Neural cell (in vitro differentiated cells): Measurements from ENCODE around the gene AGBL4. TPM values are rescaled to one million over a fixed set of nuclear protein-coding genes. Genes with fewer than 3 reads are reported as not detected.

Source experiments
- H2AFZ ChIP-seq: fragments of 200-600, 300-800 bp; sonication (generic), shearing (Covaris generic); 2 replicates; pipeline ENCODE4 v1.6.0; 2014; ENCODE audit warnings: low read depth, mild to moderate bottlenecking, antibody characterized with exemption, low read length, moderate library complexity
- H3F3A ChIP-seq: fragments of 200-600 bp; shearing (Covaris generic); 2 replicates; pipeline ENCODE4 v1.6.1; 2016; ENCODE audit warnings: mild to moderate bottlenecking, moderate library complexity, mixed read lengths, antibody characterized with exemption, low read length; ENCODE audit not compliant: insufficient read depth, poor library complexity, severe bottlenecking
- H3K27ac ChIP-seq: fragments of 200-600, 300-800 bp; sonication (generic), shearing (Covaris generic); 2 replicates; pipeline ENCODE4 v1.5.1; 2014; ENCODE audit warnings: mild to moderate bottlenecking, low read length, moderate library complexity
- H3K27me3 ChIP-seq: fragments of 300-800, 200-600 bp; sonication (generic), shearing (Covaris generic); 2 replicates; pipeline ENCODE4 v1.6.0; 2014; ENCODE audit warnings: mild to moderate bottlenecking, low read depth, low read length, moderate library complexity; ENCODE audit not compliant: insufficient read depth
- H3K36me3 ChIP-seq: fragments of 300-800, 200-600 bp; sonication (generic), shearing (Covaris generic); 2 replicates; pipeline ENCODE4 v1.5.1; 2014; ENCODE audit warnings: mild to moderate bottlenecking, antibody characterized with exemption, low read length, moderate library complexity; ENCODE audit not compliant: insufficient read depth
- H3K4me2 ChIP-seq: fragments of 300-800, 200-600 bp; sonication (generic), shearing (Covaris generic); 2 replicates; pipeline ENCODE4 v1.6.0; 2014; ENCODE audit warnings: mild to moderate bottlenecking, low read length
- H3K4me3 ChIP-seq: fragments of 300-800, 200-600 bp; sonication (generic), shearing (Covaris generic); 2 replicates; pipeline ENCODE4 v1.5.1; 2014; ENCODE audit warnings: mild to moderate bottlenecking, low read length, moderate library complexity
- H3K79me2 ChIP-seq: fragments of 200-600 bp; shearing (Covaris generic); replicated peaks from 2 replicates; pipeline ENCODE4 v1.6.0; 2014; ENCODE audit warnings: mild to moderate bottlenecking, low read length, moderate library complexity; ENCODE audit not compliant: insufficient read depth
- H3K9ac ChIP-seq: fragments of 300-800, 200-600 bp; sonication (generic), shearing (Covaris generic); 2 replicates; pipeline ENCODE4 v1.6.1; 2016; ENCODE audit warnings: mild to moderate bottlenecking, low read length, mixed read lengths
- H3K9me2 ChIP-seq: fragments of 200-600 bp; shearing (Covaris generic); 2 replicates; pipeline ENCODE4 v1.6.1; 2016; ENCODE audit warnings: mild to moderate bottlenecking, low read length, mixed read lengths; ENCODE audit not compliant: insufficient read depth
- H3K9me3 ChIP-seq: fragments of 200-600, 300-800 bp; sonication (generic), shearing (Covaris generic); 2 replicates; pipeline ENCODE4 v1.6.1; 2016; ENCODE audit warnings: mild to moderate bottlenecking, mixed run types, low read length, moderate library complexity, mixed read lengths
- H4K20me1 ChIP-seq: fragments of 200-600 bp; shearing (Covaris generic); 2 replicates; pipeline ENCODE4 v1.6.1; 2016; ENCODE audit warnings: mild to moderate bottlenecking, mixed run types; ENCODE audit not compliant: insufficient read depth
- EP300 ChIP-seq: fragments of 450-650 bp; conservative IDR thresholded peaks from 2 replicates; pipeline ENCODE4 v1.6.1; 2014; ENCODE audit warnings: antibody characterized with exemption, mild to moderate bottlenecking, moderate library complexity; ENCODE audit not compliant: poor library complexity, severe bottlenecking
- EZH2 ChIP-seq: fragments of 200-600, 300-800 bp; shearing (Covaris generic), sonication (generic); IDR thresholded peaks from 2 replicates; pipeline ENCODE4 v1.6.1; 2014; ENCODE audit warnings: antibody characterized with exemption, low read length, borderline replicate concordance, mild to moderate bottlenecking; ENCODE audit not compliant: insufficient read depth, poor library complexity, severe bottlenecking
- MXI1 ChIP-seq: fragments of 450-650 bp; conservative IDR thresholded peaks from 2 replicates; pipeline ENCODE4 v1.6.1; 2014; ENCODE audit warnings: antibody characterized with exemption, mild to moderate bottlenecking; ENCODE audit not compliant: poor library complexity, severe bottlenecking
- POLR2AphosphoS5 ChIP-seq: IDR thresholded peaks from 2 replicates; pipeline ENCODE4 v1.6.1; 2012
- RAD21 ChIP-seq: fragments of 450-650 bp; conservative IDR thresholded peaks from 2 replicates; pipeline ENCODE4 v1.6.1; 2014; ENCODE audit warnings: antibody characterized with exemption, mild to moderate bottlenecking, moderate library complexity
- SMC3 ChIP-seq: fragments of 450-650 bp; conservative IDR thresholded peaks from 2 replicates; pipeline ENCODE4 v1.6.1; 2014; ENCODE audit warnings: antibody characterized with exemption, mild to moderate bottlenecking, moderate library complexity; ENCODE audit not compliant: poor library complexity
- TAF1 ChIP-seq: IDR thresholded peaks from 2 replicates; pipeline ENCODE4 v1.6.1; 2012; ENCODE audit warnings: low read depth
- polyA plus RNA-seq: library from polyadenylated mRNA; depleted of rRNA; stranded (reverse); fragments of >200 nt; gene quantifications from 2 replicates; pipeline ENCODE4 v1.2.3, GENCODE V29; 2014
- TF ChIP-seq, protein P1 (sequence below): IDR thresholded peaks from 2 replicates; pipeline ENCODE4 v1.6.1; 2012; ENCODE audit warnings: borderline replicate concordance
- TF ChIP-seq, protein P2 (sequence below): fragments of 450-650 bp; IDR thresholded peaks from 2 replicates; pipeline ENCODE4 v1.5.1; 2014; ENCODE audit warnings: antibody characterized with exemption, mild to moderate bottlenecking, moderate library complexity; ENCODE audit not compliant: poor library complexity, severe bottlenecking

The AGBL4 gene
- polyA plus RNA-seq, 1 donor from 2014 or later: 1.3 TPM

DNA sequence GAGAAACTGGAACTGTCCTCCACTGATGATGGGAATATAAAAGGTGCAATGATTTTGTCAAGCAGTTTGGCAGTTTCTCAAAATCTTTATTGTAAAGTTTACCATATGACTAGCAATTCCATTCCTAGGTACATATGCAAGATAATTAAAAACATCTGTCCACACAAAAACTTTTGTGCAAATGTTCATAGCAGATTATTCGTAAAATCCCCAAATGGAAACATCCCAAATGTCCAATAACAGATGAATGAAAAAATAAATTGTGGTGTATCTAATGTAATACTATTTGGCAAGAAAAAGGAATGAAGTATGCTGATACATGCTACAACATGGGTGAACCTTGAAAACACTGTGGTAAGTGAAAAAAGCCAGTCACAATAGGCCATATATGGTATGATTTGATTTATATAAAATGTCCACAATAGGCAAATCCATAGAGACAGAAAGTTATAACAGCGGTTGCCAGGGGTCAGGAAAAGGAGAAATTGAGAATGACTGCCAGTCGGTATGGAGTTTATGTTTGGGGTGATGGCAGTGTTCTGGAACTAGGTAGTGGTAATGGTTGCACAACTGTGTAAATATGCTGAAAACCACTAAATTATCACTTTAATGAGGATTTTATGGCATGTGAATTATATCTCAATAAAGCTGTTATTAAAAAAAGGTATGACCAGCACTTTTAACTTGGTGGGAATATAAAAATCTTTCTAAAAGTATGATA is 1165.4 kb downstream of the AGBL4 start:
- TF ChIP-seq SMC3: no peak
- TF ChIP-seq, protein P1, sequence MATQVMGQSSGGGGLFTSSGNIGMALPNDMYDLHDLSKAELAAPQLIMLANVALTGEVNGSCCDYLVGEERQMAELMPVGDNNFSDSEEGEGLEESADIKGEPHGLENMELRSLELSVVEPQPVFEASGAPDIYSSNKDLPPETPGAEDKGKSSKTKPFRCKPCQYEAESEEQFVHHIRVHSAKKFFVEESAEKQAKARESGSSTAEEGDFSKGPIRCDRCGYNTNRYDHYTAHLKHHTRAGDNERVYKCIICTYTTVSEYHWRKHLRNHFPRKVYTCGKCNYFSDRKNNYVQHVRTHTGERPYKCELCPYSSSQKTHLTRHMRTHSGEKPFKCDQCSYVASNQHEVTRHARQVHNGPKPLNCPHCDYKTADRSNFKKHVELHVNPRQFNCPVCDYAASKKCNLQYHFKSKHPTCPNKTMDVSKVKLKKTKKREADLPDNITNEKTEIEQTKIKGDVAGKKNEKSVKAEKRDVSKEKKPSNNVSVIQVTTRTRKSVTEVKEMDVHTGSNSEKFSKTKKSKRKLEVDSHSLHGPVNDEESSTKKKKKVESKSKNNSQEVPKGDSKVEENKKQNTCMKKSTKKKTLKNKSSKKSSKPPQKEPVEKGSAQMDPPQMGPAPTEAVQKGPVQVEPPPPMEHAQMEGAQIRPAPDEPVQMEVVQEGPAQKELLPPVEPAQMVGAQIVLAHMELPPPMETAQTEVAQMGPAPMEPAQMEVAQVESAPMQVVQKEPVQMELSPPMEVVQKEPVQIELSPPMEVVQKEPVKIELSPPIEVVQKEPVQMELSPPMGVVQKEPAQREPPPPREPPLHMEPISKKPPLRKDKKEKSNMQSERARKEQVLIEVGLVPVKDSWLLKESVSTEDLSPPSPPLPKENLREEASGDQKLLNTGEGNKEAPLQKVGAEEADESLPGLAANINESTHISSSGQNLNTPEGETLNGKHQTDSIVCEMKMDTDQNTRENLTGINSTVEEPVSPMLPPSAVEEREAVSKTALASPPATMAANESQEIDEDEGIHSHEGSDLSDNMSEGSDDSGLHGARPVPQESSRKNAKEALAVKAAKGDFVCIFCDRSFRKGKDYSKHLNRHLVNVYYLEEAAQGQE: no peak
- no peak for TF ChIP-seq RAD21
- no peak for TF ChIP-seq MXI1
- TF ChIP-seq EZH2: no peak
- TF ChIP-seq, protein P2, sequence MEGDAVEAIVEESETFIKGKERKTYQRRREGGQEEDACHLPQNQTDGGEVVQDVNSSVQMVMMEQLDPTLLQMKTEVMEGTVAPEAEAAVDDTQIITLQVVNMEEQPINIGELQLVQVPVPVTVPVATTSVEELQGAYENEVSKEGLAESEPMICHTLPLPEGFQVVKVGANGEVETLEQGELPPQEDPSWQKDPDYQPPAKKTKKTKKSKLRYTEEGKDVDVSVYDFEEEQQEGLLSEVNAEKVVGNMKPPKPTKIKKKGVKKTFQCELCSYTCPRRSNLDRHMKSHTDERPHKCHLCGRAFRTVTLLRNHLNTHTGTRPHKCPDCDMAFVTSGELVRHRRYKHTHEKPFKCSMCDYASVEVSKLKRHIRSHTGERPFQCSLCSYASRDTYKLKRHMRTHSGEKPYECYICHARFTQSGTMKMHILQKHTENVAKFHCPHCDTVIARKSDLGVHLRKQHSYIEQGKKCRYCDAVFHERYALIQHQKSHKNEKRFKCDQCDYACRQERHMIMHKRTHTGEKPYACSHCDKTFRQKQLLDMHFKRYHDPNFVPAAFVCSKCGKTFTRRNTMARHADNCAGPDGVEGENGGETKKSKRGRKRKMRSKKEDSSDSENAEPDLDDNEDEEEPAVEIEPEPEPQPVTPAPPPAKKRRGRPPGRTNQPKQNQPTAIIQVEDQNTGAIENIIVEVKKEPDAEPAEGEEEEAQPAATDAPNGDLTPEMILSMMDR: no peak
- no peak for TF ChIP-seq EP300
- TF ChIP-seq TAF1: no peak
- no peak for TF ChIP-seq POLR2AphosphoS5
- Histone ChIP-seq H3K9me2 (no peaks in the 10 kb centered on the region), H4K20me1 (no peaks in the 10 kb centered on the region), H2AFZ (no peak overlapping the region), H3F3A (no peaks in the 10 kb centered on the region), H3K4me3 (no peak overlapping the region), H3K9ac (no peak overlapping the region), H3K36me3 (no peaks in the 10 kb centered on the region), H3K4me2 (no peak overlapping the region), H3K79me2 (no peaks in the 10 kb centered on the region), H3K27me3 (no peaks in the 10 kb centered on the region), H3K9me3 (no peaks in the 10 kb centered on the region), H3K27ac (no peak overlapping the region)

DNA sequence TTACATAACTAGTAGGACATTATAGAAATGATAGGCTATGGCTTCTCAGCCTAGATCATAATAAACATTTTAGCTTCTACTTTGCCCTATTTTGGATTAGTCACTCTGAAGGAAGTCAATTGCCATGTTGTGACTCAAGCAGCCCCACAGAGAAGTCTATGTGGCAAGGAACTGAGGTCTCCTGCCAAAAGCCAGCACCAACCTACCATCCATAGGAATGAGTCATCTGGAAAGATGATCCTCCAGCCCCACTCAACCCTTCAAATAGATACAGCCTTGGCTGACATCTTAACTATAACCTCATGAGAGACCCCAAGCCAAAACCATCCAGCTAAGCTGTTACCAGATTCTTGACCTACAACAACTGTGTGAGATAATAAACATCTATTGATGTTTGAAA is 1170.7 kb downstream of the AGBL4 start:
- H3K4me3 ChIP-seq: no peak overlapping the region
- no peak overlapping the region for H3K4me2 ChIP-seq
- no peak overlapping the region for H3K9ac ChIP-seq
- no peaks in the 10 kb centered on the region for H3K9me3 ChIP-seq
- no peaks in the 10 kb centered on the region for H3F3A ChIP-seq
- no peaks in the 10 kb centered on the region for H3K36me3 ChIP-seq
- TF ChIP-seq POLR2AphosphoS5 (no peak), SMC3 (no peak), RAD21 (no peak)
- H3K79me2 ChIP-seq: no peaks in the 10 kb centered on the region
- no peak overlapping the region for H2AFZ ChIP-seq
- H3K9me2 ChIP-seq: no peaks in the 10 kb centered on the region
- H3K27ac ChIP-seq: no peak overlapping the region
- H4K20me1 ChIP-seq: no peaks in the 10 kb centered on the region
- no peaks in the 10 kb centered on the region for H3K27me3 ChIP-seq
